ENCODE results near the gene LARP4B.

GRCh38 chr10:818010-818409, 113.5 kb downstream of the LARP4B start:
- TF ChIP-seq POLR2A (IDR thresholded peaks at IDR 0.05) = no peak
- no peak for TF ChIP-seq CTCF (IDR thresholded peaks at IDR 0.05)

All from testis (tissue), 2 donors.